Measurements from ENCODE around the gene ATP1A4. TPM values are rescaled to one million over a fixed set of nuclear protein-coding genes. Genes with fewer than 3 reads are reported as not detected.

The ATP1A4 gene
- total RNA-seq, 1 experiment from 2014 or later: not detected

DNA sequence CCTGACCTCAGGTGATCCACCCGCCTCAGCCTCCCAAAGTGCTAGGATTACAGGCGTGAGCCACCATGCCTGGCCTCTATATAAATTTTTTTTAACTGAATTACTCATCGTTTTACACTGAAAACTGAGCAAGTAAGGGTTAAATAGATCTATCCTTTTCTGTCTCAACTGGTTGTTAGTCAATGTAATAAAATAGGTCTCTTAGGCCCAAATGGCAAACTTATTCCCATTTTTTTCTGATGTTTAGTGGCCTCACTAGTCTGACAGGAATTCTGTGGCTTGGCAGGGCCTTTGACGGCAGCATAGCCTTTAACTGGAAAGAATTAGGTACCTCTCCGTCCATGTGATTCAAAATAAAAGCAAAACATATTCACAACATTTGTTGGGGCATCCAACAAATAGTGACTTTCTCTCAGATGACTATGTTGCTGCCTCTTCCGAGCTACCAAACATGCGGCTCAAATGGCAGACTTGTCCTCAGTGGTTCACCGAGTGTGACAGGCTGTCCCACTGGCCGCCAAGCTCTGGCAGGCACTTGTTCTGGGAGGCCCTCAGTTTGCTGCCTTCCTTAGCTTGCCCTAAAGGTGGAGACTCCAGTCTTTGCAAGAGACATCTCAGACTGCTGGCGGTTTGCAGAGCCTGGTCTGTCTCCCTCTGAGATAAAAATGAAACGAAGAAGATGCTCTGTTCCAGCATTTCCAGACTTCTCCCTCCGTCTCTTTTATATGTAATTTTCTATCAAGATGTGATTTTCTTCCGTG, 17.4 kb downstream of the ATP1A4 start:
- intact Hi-C loops (cut with micrococcal nuclease): no loop called here
- H3K27ac Mint-ChIP-seq (ENCODE audit: low read depth, unreplicated experiment): no peak overlapping the region
- peaks cover 6% of the 10 kb centered on the region for H3K4me1 Mint-ChIP-seq (ENCODE audit: insufficient read depth, unreplicated experiment)
- BruUV-seq (replicated peaks): no TSS peak
- ChIA-PET CTCF (interaction anchor here (0.6 to 2.4 kb wide), 7 partner anchors 18 to 247 kb away, joined by 3 to 10 read pairs (median 4); no protein-coding TSS in a partner anchor), POLR2A (interaction anchor here (0.7 to 1.5 kb wide), 4 partner anchors 8 to 94 kb away, joined by 3 to 6 read pairs (median 4); partner anchors contain the start of gene DCAF8)
- no peaks in the 10 kb centered on the region for H3K36me3 Mint-ChIP-seq (ENCODE audit: insufficient read depth, unreplicated experiment)
- no peaks in the 10 kb centered on the region for H3K9me3 Mint-ChIP-seq (ENCODE audit: unreplicated experiment)
- no peak overlapping the region for H3K4me3 Mint-ChIP-seq (ENCODE audit: unreplicated experiment)
- DNase-seq (ENCODE audit: unreplicated experiment): no peak
- H3K27me3 Mint-ChIP-seq (ENCODE audit: insufficient read depth, unreplicated experiment): peaks cover 47% of the 10 kb centered on the region
- TF ChIP-seq, protein P1, sequence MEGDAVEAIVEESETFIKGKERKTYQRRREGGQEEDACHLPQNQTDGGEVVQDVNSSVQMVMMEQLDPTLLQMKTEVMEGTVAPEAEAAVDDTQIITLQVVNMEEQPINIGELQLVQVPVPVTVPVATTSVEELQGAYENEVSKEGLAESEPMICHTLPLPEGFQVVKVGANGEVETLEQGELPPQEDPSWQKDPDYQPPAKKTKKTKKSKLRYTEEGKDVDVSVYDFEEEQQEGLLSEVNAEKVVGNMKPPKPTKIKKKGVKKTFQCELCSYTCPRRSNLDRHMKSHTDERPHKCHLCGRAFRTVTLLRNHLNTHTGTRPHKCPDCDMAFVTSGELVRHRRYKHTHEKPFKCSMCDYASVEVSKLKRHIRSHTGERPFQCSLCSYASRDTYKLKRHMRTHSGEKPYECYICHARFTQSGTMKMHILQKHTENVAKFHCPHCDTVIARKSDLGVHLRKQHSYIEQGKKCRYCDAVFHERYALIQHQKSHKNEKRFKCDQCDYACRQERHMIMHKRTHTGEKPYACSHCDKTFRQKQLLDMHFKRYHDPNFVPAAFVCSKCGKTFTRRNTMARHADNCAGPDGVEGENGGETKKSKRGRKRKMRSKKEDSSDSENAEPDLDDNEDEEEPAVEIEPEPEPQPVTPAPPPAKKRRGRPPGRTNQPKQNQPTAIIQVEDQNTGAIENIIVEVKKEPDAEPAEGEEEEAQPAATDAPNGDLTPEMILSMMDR (IDR thresholded peaks at IDR 0.05; ENCODE audit: unreplicated experiment): no peak

DNA sequence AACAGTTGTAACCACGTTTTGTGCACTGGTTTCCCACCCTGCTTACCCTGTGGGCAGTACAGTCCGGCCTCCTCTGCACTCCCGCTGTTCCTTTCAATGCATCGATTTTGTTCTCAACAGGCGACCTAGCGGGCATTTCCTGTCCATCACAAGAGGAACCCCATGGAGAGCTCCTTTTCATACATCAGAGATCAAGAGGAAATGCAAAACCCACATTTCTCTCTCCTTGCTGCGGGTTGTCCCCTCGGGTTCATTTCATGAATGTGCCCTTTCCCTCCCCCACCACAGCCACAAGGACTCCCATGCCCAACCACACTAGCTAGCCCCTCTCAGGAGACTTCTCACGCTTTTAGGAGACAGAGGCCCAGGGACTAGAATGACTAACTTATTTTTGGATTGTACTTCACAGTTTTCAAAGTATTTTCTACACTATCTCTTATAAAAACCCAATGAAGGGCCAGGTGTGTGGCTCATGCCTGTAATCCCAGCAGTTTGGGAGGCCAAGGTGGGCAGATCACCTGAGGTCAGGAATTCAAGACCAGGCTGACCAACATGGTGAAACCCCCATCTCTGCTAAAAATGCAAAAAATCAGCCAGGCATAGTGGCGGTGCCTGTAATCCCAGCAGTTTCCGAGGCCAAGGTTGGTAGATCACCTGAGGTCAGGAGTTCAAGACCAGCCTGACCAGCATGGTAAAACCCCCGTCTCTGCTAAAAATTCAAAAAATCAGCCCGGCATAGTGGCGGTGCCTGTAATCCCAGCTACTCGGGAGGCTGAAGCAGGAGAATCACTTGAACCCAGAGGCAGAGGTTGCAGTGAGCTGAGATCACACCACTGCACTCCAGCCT, 18.4 kb downstream of the ATP1A4 start:
- H3K27me3 Mint-ChIP-seq (ENCODE audit: insufficient read depth, unreplicated experiment): peaks cover 49% of the 10 kb centered on the region

DNA sequence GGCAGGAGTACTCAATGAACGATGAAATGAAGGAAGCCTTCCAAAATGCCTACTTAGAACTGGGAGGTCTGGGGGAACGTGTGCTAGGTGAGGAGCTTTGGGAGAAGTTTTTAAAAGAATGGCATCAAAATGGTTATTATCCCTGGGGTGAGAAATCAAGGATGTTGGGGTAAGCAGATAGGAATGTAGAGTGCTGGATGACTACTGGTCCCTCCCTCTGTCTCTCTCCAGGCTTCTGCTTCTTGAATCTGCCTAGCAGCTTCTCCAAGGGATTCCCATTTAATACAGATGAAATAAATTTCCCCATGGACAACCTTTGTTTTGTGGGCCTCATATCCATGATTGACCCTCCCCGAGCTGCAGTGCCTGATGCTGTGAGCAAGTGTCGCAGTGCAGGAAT, 20.0 kb downstream of the ATP1A4 start:
- H3K36me3 Mint-ChIP-seq (ENCODE audit: insufficient read depth, unreplicated experiment): no peaks in the 10 kb centered on the region

More for the DNA sequence above, 18.4 kb downstream of the ATP1A4 start:
- H3K4me3 Mint-ChIP-seq (ENCODE audit: unreplicated experiment): no peak overlapping the region
- H3K4me1 Mint-ChIP-seq (ENCODE audit: insufficient read depth, unreplicated experiment): peaks cover 6% of the 10 kb centered on the region
- BruUV-seq (replicated peaks): no TSS peak
- no peak overlapping the region for H3K27ac Mint-ChIP-seq (ENCODE audit: low read depth, unreplicated experiment)
- DNase-seq (ENCODE audit: unreplicated experiment): no peak
- POLR2A ChIA-PET: interaction anchor here (0.7 to 1.5 kb wide), 3 partner anchors 12 to 93 kb away, joined by 3 to 6 read pairs (median 4); partner anchors contain the start of gene DCAF8
- H3K36me3 Mint-ChIP-seq (ENCODE audit: insufficient read depth, unreplicated experiment): no peaks in the 10 kb centered on the region
- no peaks in the 10 kb centered on the region for H3K9me3 Mint-ChIP-seq (ENCODE audit: unreplicated experiment)
- intact Hi-C loops (cut with micrococcal nuclease): no loop called here
- CTCF ChIA-PET: interaction anchor here (0.5 to 2.5 kb wide), 8 partner anchors 17 to 125 kb away, joined by 3 to 10 read pairs (median 4); no protein-coding TSS in a partner anchor
- TF ChIP-seq, protein P1 (IDR thresholded peaks at IDR 0.05; ENCODE audit: unreplicated experiment): no peak

More for the DNA sequence above, 20.0 kb downstream of the ATP1A4 start:
- TF ChIP-seq, protein P1 (IDR thresholded peaks at IDR 0.05; ENCODE audit: unreplicated experiment): no peak
- ChIA-PET CTCF (interaction anchor here (0.6 to 2.5 kb wide), 8 partner anchors 16 to 120 kb away, joined by 3 to 9 read pairs (median 3); no protein-coding TSS in a partner anchor), POLR2A (no interaction called here)
- intact Hi-C loops (cut with micrococcal nuclease): no loop called here
- peaks cover 33% of the 10 kb centered on the region for H3K27me3 Mint-ChIP-seq (ENCODE audit: insufficient read depth, unreplicated experiment)
- no TSS peak for BruUV-seq (replicated peaks)
- no peak overlapping the region for H3K4me3 Mint-ChIP-seq (ENCODE audit: unreplicated experiment)
- DNase-seq (ENCODE audit: unreplicated experiment): no peak
- no peaks in the 10 kb centered on the region for H3K9me3 Mint-ChIP-seq (ENCODE audit: unreplicated experiment)
- no peak overlapping the region for H3K27ac Mint-ChIP-seq (ENCODE audit: low read depth, unreplicated experiment)
- H3K4me1 Mint-ChIP-seq (ENCODE audit: insufficient read depth, unreplicated experiment): peaks cover 6% of the 10 kb centered on the region
